Small intestine (tissue), 7 donors: Measurements from ENCODE around the gene P2RX7. TPM values are rescaled to one million over a fixed set of nuclear protein-coding genes. Genes with fewer than 3 reads are reported as not detected.
"Not testable (repeated sequence)": the region's sequence is repeated elsewhere in the genome, so short reads cannot be mapped to it uniquely, and the experiment has no call there.

Source experiments
- DNase-seq, 2 donors: peaks; one replicate each; pipeline versions ENCODE4 v3.0.0 to v3.0.0-alpha.2; 2013
- FAIRE-seq: peaks from 2 replicates; lab custom pipeline; 2012; peaks lifted over from hg19 to GRCh38; lab: Jason Lieb, UNC
- H3K27ac ChIP-seq, 3 donors: one replicate each; pipeline ENCODE4 v1.5.1; 2013; ENCODE audit warnings: low read length in 2 of 3, mild to moderate bottlenecking in 2 of 3, control low read depth in 1 of 3, inconsistent platforms in 1 of 3, low read depth in 1 of 3, moderate library complexity in 1 of 3
- H3K27me3 ChIP-seq, 3 donors: one replicate each; pipeline ENCODE4 v1.6.1; 2013; ENCODE audit warnings: low read length in 3 of 3, inconsistent platforms in 1 of 3; ENCODE audit not compliant: control insufficient read depth in 3 of 3, insufficient read depth in 3 of 3
- H3K36me3 ChIP-seq, 3 donors: one replicate each; pipeline ENCODE4 v1.6.1; 2013; ENCODE audit warnings: low read length in 3 of 3, inconsistent platforms in 1 of 3, low read depth in 1 of 3, mild to moderate bottlenecking in 1 of 3, moderate library complexity in 1 of 3; ENCODE audit not compliant: control insufficient read depth in 3 of 3, insufficient read depth in 2 of 3
- H3K4me1 ChIP-seq, 3 donors: one replicate each; pipeline ENCODE4 v1.6.1; 2013; ENCODE audit warnings: low read length in 2 of 3, inconsistent platforms in 1 of 3, low read depth in 1 of 3, mild to moderate bottlenecking in 1 of 3, moderate library complexity in 1 of 3; ENCODE audit not compliant: control insufficient read depth in 3 of 3, insufficient read depth in 2 of 3
- H3K4me3 ChIP-seq, 3 donors: one replicate each; pipeline ENCODE4 v1.5.1; 2013; ENCODE audit warnings: low read length in 3 of 3, control low read depth in 1 of 3, inconsistent platforms in 1 of 3, low read depth in 1 of 3, mild to moderate bottlenecking in 1 of 3, moderate library complexity in 1 of 3
- H3K9me3 ChIP-seq, 2 donors: one replicate each; pipeline ENCODE4 v1.6.1; 2013; ENCODE audit warnings: low read depth in 1 of 2, low read length in 1 of 2; ENCODE audit not compliant: control insufficient read depth in 2 of 2, insufficient read depth in 1 of 2
- WGBS, 3 donors: extraction: QIAGEN DNeasy Blood & Tissue Kit; methylation state at CpG; one replicate each; pipeline ENCODE4 v1.1.7; 2013; 5-methylcytosine and 5-hydroxymethylcytosine counted together
- polyA plus RNA-seq, 4 donors: library from polyadenylated mRNA; stranded (reverse) in 3 of 4; unstranded in 1 of 4; fragments of 200-250 nt in 3 of 4; fragments of 120-200 nt in 1 of 4; gene quantifications; one replicate each; pipeline versions ENCODE4 v1.2.1 to v1.2.3, GENCODE V29; 2013
- donor health status: healthy with polysubstance abuse.
- donor health status: control.
- donor health status: control.
- donor health status: Bipolar disorder and iron deficiency.
- donor health status: healthy.

P2RX7 gene
- polyA plus RNA-seq, 4 donors, result 0.27 to 0.66 (median 0.62) TPM; not detected in 1

DNA sequence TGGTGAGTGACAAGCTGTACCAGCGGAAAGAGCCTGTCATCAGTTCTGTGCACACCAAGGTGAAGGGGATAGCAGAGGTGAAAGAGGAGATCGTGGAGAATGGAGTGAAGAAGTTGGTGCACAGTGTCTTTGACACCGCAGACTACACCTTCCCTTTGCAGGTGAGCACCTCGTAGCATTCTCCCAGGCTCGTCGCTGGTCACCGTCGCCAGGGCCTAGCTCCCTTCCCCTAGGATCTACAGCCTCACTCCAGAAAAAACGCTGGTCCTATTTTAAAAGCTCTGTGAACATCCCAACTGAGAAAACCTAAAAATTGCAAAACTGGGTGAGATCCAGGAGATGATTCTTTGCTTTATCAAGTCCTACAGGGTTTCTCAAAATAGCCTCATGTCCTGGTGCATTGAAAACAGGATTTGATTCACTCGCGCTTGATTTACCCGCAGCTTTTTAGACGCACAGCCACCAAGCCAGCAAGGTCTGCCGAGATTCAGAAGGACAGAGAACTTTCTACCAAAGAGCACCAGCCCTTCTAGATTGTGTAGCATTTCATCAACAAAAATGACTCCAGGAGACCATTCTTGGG lies 22.2 kb downstream of the P2RX7 start:
- Histone ChIP-seq H3K36me3 (peaks cover 0 to 2% (median 0%) of the 10 kb centered on the region in 3 donors), H3K27ac (no peak overlapping the region), H3K9me3 (peaks cover 0 to 9% of the 10 kb centered on the region in 2 donors), H3K27me3 (peaks cover 0 to 4% (median 0%) of the 10 kb centered on the region in 3 donors), H3K4me3 (no peak overlapping the region), H3K4me1 (no peaks in the 10 kb centered on the region)
- FAIRE-seq (no peak), DNase-seq (no peak)
- WGBS, 3 donors, result 84 to 92% (median 91%) methylated on average over 14 of the region's 14 CpGs

DNA sequence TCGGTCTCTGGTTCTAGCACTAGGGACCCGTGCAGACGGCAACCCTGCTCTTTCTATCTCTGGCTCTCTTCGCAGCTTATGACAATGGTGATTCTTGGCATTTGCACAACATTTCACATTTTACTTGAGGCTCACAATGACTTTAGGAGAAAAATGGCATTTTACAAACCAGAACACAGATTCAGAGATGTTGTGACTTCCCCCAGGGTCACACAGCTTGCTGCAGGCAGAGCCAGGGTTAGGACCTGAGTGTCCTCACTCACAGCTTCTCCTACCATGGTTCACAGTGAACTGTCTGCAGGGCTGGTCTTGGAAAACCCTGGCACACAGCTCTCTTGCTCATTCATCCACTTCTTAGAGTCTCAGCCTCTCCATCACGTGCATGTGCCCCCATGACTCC lies 23.7 kb downstream of the P2RX7 start:
- Histone ChIP-seq H3K36me3 (peaks cover 0 to 2% (median 0%) of the 10 kb centered on the region in 3 donors), H3K4me1 (no peaks in the 10 kb centered on the region), H3K27ac (no peak overlapping the region), H3K4me3 (no peak overlapping the region), H3K9me3 (peaks cover 0 to 9% of the 10 kb centered on the region in 2 donors), H3K27me3 (peaks cover 0 to 4% (median 0%) of the 10 kb centered on the region in 3 donors)
- whole genome bisulfite sequencing, 3 donors, result 69 to 85% (median 79%) methylated on average over 5 of the region's 5 CpGs
- DNase-seq, result no peak
- FAIRE-seq, result no peak

DNA sequence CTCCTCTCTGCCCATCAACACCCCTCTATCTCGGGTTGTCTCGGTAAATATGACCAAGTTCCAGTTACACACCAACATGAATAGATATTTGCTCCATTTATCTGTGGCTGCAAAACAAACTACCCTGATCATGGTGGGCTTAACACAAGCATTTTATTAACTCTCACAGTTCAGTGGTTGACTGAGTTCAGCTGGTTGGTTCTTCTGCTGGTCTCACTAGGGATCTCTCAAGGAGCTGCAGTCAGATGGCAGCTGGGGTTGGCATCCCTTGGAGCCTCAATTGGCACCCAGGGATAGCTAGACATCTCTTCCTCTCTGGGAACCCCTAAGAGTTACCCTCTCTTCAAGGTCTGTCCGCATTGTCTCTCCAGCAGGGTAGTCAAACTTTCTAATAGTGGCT lies 25.4 kb downstream of the P2RX7 start:
- H3K4me3 ChIP-seq, result no peak overlapping the region
- peaks cover 0 to 9% of the 10 kb centered on the region in 2 donors for H3K9me3 ChIP-seq
- peaks cover 0 to 4% (median 0%) of the 10 kb centered on the region in 3 donors for H3K27me3 ChIP-seq
- no peak for DNase-seq
- no peaks in the 10 kb centered on the region for H3K4me1 ChIP-seq
- H3K27ac ChIP-seq, result no peak overlapping the region
- H3K36me3 ChIP-seq, result peaks cover 0 to 2% (median 0%) of the 10 kb centered on the region in 3 donors
- WGBS, 3 donors, result 96% methylated on average over 3 of the region's 3 CpGs
- FAIRE-seq, result no peak

DNA sequence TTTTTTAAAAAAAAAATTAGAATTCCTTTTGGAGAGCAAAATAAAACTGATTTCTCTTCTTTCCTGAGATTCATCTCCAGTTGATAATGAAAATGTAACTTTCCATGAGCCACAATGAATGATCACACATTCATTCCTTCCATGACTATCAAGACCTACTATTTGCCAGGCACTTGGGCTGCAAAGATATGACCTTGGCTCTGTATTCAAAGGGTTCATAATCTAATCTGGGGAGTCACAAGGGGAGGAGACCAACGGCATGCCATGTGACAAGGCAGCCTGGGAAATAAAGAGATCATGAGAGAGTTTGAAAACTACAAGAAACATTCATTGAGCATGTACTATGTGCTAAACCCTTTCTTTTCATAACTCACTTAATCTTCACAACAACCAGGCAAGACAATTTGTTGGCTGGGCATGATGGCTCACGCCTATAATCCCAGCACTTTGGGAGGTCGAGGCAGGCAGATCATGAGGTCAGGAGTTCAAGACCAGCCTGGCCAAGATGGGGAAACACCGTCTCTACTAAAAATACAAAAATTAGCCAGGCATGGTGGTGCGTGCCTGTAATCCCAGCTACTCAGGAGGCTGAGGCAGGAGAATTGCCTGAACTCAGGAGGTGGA lies 26.2 kb downstream of the P2RX7 start:
- H3K27me3 ChIP-seq, H3K27ac ChIP-seq, H3K4me1 ChIP-seq, H3K9me3 ChIP-seq, H3K36me3 ChIP-seq, DNase-seq, H3K4me3 ChIP-seq, FAIRE-seq: not testable (repeated sequence)
- WGBS, 3 donors, result 73 to 84% (median 74%) methylated on average over 5 of the region's 5 CpGs

DNA sequence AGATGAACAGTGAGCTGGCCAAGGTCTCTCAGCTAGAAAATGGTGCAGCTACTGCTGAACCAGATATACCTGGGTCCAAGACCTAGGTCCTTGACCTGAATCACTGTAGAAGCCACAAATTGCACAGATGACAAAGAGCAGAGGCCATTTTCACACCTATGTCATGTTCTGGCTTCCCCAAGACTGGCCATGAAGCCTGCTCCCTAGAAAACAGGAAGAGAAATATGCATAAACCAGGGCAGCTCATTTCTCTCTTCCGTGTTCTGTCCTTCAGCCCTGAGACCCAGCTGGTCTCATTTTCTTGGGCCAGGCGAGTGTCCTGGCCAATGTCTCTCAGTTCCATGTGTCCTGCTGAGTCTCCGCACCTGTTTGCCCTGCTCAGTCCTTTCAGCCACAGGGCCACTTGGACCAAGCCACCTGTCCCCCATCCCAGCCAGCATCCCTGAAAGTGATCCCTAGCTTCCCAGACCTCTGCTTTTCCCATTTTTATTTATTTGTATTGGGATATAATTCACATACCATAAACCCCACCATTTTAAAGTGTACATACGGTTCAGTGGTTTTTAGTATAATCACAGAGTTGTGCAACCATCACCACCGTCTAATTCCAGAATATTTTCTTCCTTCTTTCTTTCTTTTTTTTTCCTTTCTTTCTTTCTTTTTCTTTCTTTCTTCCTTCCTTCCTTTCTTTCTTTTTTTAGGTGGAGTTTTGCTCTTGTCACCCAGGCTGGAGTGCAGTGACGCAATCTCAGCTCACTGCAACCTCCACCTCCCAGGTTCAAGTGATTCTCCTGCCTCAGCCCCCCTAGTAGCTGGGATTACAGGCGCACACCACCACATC lies 27.0 kb downstream of the P2RX7 start:
- WGBS, 3 donors, result 75 to 84% (median 81%) methylated on average over 7 of the region's 7 CpGs
- Histone ChIP-seq H3K27ac (no peak overlapping the region), H3K4me1 (no peaks in the 10 kb centered on the region), H3K27me3 (peaks cover 0 to 4% (median 0%) of the 10 kb centered on the region in 3 donors), H3K9me3 (peaks cover 0 to 7% of the 10 kb centered on the region in 2 donors), H3K36me3 (peaks cover 0 to 2% (median 0%) of the 10 kb centered on the region in 3 donors), H3K4me3 (no peak overlapping the region)
- DNase-seq (no peak), FAIRE-seq (no peak)

DNA sequence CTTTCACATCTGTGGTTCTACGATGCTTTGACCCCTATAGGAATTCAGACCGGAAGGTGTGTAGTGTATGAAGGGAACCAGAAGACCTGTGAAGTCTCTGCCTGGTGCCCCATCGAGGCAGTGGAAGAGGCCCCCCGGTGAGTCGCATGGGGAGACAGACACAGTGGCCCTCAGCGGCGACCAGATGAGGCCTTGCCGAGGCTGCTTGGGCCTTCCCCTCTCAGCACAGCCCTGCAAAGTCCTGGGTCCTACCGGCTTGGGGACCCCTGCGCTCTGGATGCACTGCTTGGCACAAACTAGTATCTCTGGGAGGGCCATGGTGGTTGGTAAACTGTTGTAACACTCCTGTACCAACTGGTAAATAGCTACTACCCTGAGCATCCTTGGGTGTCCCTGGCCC lies 29.7 kb downstream of the P2RX7 start:
- no peak overlapping the region for H3K27ac ChIP-seq
- H3K36me3 ChIP-seq, result peaks cover 0 to 4% (median 0%) of the 10 kb centered on the region in 3 donors
- no peaks in the 10 kb centered on the region for H3K4me1 ChIP-seq
- 88 to 92% (median 89%) methylated on average over 10 of the region's 10 CpGs for WGBS, 3 donors
- no peak for DNase-seq
- no peak overlapping the region for H3K4me3 ChIP-seq
- peaks cover 0 to 7% of the 10 kb centered on the region in 2 donors for H3K9me3 ChIP-seq
- peaks cover 0 to 6% (median 0%) of the 10 kb centered on the region in 3 donors for H3K27me3 ChIP-seq
- FAIRE-seq, result no peak

DNA sequence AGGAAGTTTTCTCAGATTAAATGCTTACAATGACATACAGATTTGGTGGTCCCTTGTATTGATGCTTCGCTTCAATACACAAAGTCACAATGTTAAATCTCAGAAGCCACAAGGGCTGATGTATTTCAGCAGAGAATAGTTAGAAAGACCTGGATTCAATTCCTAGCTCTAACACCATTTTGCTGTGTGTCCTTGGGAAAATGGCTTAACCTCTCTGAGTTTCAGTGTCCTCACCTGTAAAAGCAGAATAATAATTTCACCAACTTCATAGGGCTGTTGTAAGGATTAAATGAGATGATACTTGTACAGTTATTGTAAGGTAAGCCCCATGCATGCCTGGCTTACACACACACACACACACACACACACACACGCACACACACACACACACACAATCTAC lies 30.3 kb downstream of the P2RX7 start:
- no peak for FAIRE-seq

DNA sequence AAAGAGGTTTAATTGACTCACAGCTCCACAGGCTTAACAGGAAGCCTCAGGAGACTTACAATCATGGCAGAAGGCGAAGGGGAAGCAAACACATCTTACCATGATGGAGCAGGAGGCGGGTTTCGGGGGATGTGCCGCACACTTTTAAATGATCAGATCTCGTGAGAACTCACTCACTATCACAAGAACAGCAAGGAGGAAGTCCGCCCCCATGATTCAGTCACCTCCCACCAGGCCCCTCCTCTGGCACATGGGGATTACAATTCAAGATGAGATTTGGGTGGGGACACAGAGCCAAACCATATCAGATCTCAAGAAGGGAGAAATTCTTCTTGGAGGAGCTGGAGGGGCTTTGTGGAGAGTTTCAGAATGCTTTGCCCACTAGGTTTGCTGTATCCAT lies 32.2 kb downstream of the P2RX7 start:
- not testable (repeated sequence) for H3K27ac ChIP-seq, DNase-seq, H3K4me1 ChIP-seq, H3K9me3 ChIP-seq, H3K36me3 ChIP-seq, FAIRE-seq, H3K4me3 ChIP-seq, H3K27me3 ChIP-seq
- WGBS, 3 donors, result 92 to 95% (median 95%) methylated on average over 6 of the region's 6 CpGs

More for the DNA sequence above, 30.3 kb downstream of the P2RX7 start:
- Histone ChIP-seq H3K27ac (no peak overlapping the region), H3K27me3 (peaks cover 0 to 6% (median 0%) of the 10 kb centered on the region in 3 donors), H3K9me3 (peaks cover 0 to 5% of the 10 kb centered on the region in 2 donors), H3K36me3 (peaks cover 0 to 4% (median 0%) of the 10 kb centered on the region in 3 donors), H3K4me3 (no peak overlapping the region), H3K4me1 (no peaks in the 10 kb centered on the region)
- DNase-seq, result no peak
- 66 to 95% (median 80%) methylated on average over 2 of the region's 2 CpGs for WGBS, 3 donors
